Fibroblast of skin of left biceps (primary cell): Measurements from ENCODE around the gene RRAGC.
"Not testable (repeated sequence)": the region's sequence is repeated elsewhere in the genome, so short reads cannot be mapped to it uniquely, and the experiment has no call there.

Experiments used
- DNase-seq, 2 experiments: peaks; one replicate each; pipeline ENCODE4 v3.0.0-alpha.2; 2013; ENCODE audit warnings: low read depth in 2 of 2

The RRAGC gene

DNA sequence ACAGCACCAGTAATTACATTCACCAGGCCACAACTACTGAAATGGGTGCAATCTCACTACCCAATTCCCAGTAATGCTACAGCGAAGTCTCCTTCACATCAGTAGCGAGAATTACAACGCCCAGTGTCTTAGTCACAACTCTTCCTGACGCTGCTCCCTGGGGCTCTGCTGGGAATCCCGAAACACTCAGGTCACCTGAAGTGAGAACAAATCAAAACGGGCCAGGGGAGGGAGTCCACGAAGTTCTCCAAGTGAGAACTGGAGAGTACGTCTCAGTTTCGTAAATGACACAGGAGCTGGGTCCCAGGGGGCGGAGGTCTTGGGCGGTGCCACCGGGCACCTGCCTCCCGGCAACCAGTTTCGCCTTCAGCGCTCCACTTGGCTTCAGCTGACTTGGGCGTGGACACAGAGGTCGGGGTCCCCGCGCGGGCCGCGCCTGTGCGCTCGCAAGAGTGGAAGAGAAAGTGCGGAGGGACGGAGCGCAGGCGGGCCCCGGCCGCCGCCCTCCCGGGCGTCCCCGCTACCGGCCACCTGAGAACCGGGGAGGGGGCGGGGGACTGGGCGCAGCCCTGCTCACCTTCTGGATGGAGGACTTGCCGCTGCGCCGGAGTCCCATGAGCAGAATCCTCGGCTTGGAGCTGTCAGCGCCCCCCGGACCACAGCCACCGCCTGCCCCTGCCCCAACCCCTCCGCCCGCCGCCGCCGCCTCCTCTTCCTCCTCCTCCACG, 575 bp downstream of the RRAGC start:
- no peak for DNase-seq

GRCh38 chr1:38852780-38853179, 6.8 kb downstream of the RRAGC start:
- DNase-seq: no peak

DNA sequence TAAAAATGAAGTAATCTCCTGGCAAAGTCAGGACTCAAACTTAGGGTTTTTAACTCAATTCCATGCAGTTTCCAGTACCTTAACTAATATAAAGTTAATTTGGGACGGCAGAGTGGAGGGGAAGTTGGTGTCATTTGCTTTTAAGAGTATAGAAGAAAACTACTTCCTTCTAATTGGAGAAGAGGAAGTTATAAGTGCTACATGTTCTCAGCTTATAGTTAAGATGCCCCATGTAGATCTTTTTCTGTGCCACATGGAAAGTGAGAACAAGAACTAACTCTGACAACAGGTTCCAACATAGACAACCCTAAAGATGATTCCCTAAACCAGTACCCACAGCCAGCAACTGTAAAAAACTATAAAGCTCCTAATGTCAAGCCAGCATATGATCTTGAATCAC, 11.5 kb downstream of the RRAGC start:
- no peak for DNase-seq

DNA sequence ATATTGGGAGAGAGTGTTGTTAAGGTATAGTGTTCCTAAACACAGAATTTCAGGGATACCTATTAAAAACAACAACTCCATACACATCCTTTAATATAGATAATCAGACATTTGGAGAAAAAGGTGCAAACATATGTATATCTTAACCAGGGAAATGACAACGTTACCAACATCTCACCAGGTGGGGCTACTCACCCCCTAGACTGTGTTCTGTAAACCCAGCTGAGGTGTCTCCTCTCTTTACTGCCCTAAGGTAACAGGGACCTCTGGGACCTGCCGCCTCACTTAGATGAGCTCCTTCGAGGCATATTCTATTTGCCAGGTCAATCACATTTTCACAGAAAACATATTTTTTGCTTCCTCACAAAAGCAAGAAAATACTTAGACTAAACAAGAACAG, 13.4 kb downstream of the RRAGC start:
- no peak for DNase-seq

DNA sequence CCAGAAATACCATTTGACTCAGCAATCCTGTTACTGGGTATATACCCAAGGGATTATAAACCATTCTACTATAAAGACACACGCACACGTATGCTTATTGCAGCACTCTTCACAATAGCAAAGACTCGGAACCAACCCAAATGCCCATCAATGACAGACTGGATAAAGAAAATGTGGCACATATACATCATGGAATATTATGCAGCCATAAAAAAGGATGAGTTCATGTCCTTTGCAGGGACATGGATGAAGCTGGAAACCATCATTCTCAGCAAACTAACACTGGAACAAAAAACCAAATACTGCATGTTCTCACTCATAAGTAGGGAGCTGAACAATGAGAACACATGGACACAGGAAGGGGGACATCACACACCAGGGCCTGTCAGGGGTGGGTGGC, 14.5 kb downstream of the RRAGC start:
- not testable (repeated sequence) for DNase-seq

- DNase-seq: no peak
These were observed 19.3 kb downstream of the RRAGC start for GRCh38 chr1:38840281-38840680.

DNA sequence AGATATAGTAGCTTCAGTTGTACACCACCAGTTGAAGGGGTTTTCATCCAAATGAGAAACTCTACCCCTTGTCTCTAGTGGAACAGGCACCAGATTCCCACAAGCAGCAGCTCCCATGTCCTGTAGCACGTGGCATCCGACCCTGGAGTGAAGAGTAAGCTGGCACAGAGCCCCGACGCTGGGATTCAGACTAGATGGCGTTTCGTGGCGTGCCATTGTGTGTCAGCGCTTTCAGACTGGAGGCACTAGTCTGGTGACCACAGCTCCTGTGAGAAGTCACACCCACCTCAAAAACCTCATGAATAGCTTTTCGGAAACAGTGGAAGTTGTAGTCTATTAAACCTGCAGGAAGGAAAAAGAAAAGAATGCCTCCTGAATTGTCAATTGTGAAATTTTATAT, 20.2 kb downstream of the RRAGC start:
- DNase-seq: no peak

GRCh38 chr1:38836316-38836715, 23.3 kb downstream of the RRAGC start:
- DNase-seq: not testable (repeated sequence)

DNA sequence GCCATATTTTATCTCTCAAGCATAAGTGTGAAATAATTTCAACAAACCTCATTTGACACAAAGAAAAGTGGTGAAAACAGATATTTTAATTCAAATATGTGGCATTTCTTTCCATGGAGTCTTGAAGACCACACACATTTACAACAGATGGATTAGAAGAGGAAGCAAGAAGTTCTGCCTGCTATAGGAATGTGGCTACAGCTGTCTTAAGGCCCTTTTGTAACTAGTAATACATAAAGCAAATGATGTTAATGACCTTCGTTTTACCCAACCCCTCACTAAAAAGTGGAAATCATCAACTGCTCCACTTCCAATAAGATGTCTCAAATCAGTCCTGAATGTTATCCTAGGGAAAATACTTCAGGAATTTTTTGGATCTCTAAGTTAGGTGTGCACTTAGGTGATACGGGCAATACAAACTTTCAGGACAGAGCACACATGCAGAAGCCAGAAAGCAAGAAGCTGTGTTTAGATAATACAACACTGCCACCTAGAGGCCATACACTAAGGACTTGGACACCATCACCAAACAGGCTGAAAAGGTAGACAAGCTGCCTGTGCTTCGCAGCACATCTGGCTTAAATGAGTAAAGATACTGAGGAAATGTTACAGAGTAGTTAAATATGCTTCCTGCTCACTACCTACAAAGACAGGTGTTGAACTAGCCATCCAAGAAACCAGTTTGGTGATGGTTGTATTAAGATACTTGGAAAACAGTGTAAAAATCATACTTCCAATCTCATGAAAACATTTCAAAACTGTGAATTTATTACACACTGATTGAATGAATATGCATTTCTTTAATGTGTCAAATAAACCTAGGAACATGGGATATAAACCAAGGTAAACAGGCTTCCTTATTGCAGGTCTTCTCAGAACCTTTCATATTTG, 24.4 kb downstream of the RRAGC start:
- DNase-seq: peak; percentile 36 to 40

GRCh38 chr1:38834221-38834782, 25.3 kb downstream of the RRAGC start:
- DNase-seq: no peak

DNA sequence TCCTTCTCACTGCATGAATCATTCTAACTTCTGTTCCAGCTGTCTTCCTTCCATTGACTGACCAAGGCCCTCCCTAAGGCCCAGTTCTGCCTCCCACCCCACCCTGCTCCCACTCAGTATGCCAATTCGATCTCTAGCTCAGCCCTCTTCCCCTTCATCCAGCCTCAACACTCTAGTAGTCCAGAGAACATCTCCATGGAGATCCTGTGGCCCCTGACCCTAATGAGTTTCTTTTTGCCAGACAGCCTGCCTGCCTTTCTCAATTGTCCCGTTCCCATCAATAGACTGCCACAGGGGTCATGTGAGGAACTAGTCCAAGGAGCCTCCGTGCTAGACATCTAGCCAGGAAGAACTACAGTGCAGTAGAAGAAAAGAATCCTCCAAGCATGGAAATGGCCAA, 26.4 kb downstream of the RRAGC start:
- no peak for DNase-seq

- DNase-seq: no peak
These were observed 27.2 kb downstream of the RRAGC start for GRCh38 chr1:38832370-38832734.

- DNase-seq: no peak
These were observed 27.7 kb downstream of the RRAGC start for GRCh38 chr1:38831731-38832369.

DNA sequence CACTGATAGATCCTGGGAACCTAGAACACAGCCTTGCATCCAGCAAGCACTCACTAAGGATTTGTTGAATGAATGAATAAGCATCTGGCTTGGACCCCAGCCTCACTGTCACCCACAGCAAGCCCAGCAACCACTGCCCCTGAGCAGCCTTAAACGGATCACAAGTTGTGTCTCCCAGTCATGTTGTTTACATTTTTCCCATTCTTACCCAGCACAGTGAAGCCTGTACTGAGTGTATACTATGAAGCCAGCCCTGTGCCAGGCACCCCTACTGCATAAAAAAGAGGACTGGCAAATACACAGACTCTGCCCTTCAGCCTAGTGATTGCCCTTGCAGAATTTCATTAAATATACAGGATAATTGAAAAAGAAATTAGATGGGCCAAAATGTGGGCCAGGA, 30.2 kb downstream of the RRAGC start:
- DNase-seq: no peak

- no peak for DNase-seq
These were observed 32.3 kb downstream of the RRAGC start for GRCh38 chr1:38827318-38827717.

DNA sequence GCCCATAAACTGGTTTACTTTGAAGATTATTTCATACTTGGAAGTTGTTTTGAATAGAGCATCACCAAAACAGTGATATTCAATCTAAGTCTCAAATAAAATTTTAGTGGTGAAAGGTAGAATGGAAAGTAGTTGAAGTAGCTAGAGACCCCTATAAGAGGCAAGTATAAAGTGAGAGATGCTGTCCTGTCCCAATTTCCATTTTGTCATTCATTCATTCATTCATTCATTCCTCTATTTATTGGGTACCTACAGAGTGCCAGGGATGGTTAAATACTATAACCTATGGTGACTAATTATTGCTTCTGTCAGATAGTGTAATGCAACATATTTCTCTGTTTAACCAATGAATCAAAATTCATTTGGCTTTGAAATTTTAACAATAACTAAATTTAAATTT, 32.7 kb downstream of the RRAGC start:
- no peak for DNase-seq

- no peak for DNase-seq
These were observed 33.3 kb downstream of the RRAGC start for GRCh38 chr1:38826262-38826661.

DNA sequence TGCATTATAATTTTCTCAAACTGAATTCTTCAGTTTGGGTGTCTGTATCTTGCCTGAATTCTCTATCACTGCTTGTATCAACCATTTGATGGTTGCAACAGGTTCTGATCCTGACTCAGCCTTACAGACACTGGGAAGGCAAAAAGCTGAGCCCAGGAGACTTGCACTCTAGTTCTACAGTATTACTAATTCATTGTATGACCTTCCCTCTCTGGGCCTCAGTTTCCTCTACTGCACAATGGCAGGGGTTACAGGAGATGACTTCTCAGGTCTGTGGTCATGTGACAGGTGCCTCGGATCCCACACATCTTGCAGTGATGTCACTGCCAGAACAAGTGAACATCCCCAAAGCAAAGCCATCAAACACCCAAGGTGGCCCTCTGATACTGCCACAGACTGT, 38.7 kb downstream of the RRAGC start:
- DNase-seq: no peak

DNA sequence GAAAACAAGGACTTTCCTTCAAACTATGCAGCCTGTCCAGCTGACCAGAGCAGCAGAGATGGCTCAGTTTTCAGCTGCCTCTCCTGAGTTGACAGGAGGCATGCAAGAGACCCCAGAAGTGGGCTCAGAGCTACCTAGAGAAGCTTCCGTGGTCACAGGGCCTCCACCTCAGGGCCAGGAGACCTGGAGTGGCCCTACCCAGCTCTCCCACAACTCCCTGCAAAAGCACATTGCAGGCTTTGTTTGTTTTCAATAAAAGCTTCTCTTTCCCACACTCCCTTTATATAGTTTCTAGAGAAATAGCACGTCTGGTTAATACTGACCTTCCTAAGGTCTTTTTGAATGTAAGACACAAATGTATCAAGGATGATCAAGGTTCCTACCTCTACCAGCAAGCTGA, 40.1 kb downstream of the RRAGC start:
- DNase-seq: no peak

DNA sequence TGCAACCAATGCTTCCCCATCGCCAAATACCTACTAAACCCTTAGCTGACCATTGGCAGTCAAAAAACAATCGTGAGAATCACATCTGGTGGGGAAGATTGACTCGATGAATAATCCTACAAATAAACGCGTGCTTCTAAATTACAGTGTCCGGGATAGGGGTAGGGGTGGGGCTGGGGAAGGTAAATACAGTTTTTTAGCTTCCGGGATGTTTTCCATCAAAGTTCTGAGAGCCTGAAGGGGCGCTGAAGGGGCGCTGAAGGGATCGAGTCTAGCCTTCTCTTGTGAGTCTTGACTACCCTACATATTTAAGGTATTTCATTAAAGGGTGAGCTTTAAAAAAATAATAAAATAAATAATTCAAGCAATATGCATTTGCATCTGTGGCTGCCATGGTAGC, 40.5 kb downstream of the RRAGC start:
- no peak for DNase-seq

GRCh38 chr1:38818175-38818976, 41.2 kb downstream of the RRAGC start:
- DNase-seq: no peak
